Activated CD4-positive, alpha-beta T cell treated with anti-CD3 and anti-CD28 coated beads, Interleukin-2, amount 10 ng/mL, durations not matched to agents 7 days and 5 days (primary cell): ENCODE results near the gene CYP2E1. TPM values are rescaled to one million over a fixed set of nuclear protein-coding genes. Genes with fewer than 3 reads are reported as not detected.
"Not testable (repeated sequence)": the region's sequence is repeated elsewhere in the genome, so short reads cannot be mapped to it uniquely, and the experiment has no call there.

Experiments used
- CTCF ChIA-PET: fragments of 350-600 bp; sonication (Branson Sonifier 250); formaldehyde crosslinking; loops from one replicate; lab custom pipeline; 2021; ENCODE audit warnings: antibody characterized with exemption; lab: Charles Lee
- POLR2A ChIA-PET: fragments of 350-600 bp; sonication (Branson Sonifier 250); formaldehyde crosslinking; loops from one replicate; lab custom pipeline; 2021; ENCODE audit warnings: antibody characterized with exemption; lab: Charles Lee
- DNase-seq: peaks from one replicate; pipeline ENCODE4 v3.0.0-alpha.2; 2020
- H3K27ac Mint-ChIP-seq: one replicate; pipeline ENCODE4 v1.8.0; 2021; ENCODE audit warnings: mild to moderate bottlenecking, moderate library complexity, mixed read lengths
- H3K27me3 Mint-ChIP-seq: one replicate; pipeline ENCODE4 v1.8.0; 2021; ENCODE audit warnings: mixed read lengths
- H3K36me3 Mint-ChIP-seq: one replicate; pipeline ENCODE4 v1.8.0; 2021; ENCODE audit warnings: low read depth, mixed read lengths
- H3K4me1 Mint-ChIP-seq: one replicate; pipeline ENCODE4 v1.8.0; 2021; ENCODE audit warnings: mixed read lengths
- H3K4me3 Mint-ChIP-seq: one replicate; pipeline ENCODE4 v1.8.0; 2021; ENCODE audit warnings: mild to moderate bottlenecking, moderate library complexity, mixed read lengths
- H3K9me3 Mint-ChIP-seq: one replicate; pipeline ENCODE4 v1.8.0; 2021; ENCODE audit warnings: mixed read lengths
- total RNA-seq, 2 experiments: library from RNA; stranded (reverse); gene quantifications; one replicate each; pipeline ENCODE4 v1.2.3, GENCODE V29; 2021

The CYP2E1 gene
- total RNA-seq, 2 experiments from 2014 or later = 0.48 to 0.79 TPM

GRCh38 chr10:133532871-133533270, 5.7 kb downstream of the CYP2E1 start:
- no peak overlapping the region for H3K4me3 Mint-ChIP-seq
- ChIA-PET CTCF (no interaction called here), POLR2A (no interaction called here)
- no peaks in the 10 kb centered on the region for H3K9me3 Mint-ChIP-seq
- no peaks in the 10 kb centered on the region for H3K36me3 Mint-ChIP-seq
- peaks cover 19% of the 10 kb centered on the region for H3K4me1 Mint-ChIP-seq
- peaks cover 38% of the 10 kb centered on the region for H3K27me3 Mint-ChIP-seq
- DNase-seq = no peak
- H3K27ac Mint-ChIP-seq = no peak overlapping the region

DNA sequence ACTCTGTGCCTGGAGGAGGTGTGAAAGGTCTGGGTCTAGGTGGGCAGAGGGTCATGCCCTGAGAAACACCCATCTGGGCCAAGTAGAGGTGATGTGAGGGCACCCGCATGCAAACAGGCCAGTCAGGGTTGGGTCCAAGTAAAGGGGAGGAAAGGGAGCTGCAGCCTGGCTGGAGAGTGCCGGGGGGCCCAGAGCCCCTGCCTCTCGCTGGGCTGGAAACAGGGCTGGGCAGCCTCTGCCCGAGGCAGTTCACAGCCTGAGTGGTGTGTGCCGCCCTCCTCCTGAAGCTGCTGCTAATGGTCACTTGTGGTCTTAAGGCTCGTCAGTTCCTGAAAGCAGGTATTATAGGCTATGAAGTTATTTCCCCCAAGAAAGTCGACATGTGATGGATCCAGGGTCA, 7.3 kb downstream of the CYP2E1 start:
- CTCF ChIA-PET = no interaction called here
- H3K27me3 Mint-ChIP-seq = peaks cover 26% of the 10 kb centered on the region
- DNase-seq = no peak
- POLR2A ChIA-PET = no interaction called here
- H3K36me3 Mint-ChIP-seq = no peaks in the 10 kb centered on the region
- no peak overlapping the region for H3K27ac Mint-ChIP-seq
- peaks cover 9% of the 10 kb centered on the region for H3K4me1 Mint-ChIP-seq
- no peaks in the 10 kb centered on the region for H3K9me3 Mint-ChIP-seq
- H3K4me3 Mint-ChIP-seq = no peak overlapping the region

- Mint-ChIP-seq H3K27me3 (peaks cover 10% of the 10 kb centered on the region), H3K4me1 (no peaks in the 10 kb centered on the region), H3K9me3 (no peaks in the 10 kb centered on the region), H3K27ac (no peak overlapping the region), H3K36me3 (no peaks in the 10 kb centered on the region), H3K4me3 (no peak overlapping the region)
- DNase-seq = no peak
- POLR2A ChIA-PET = no interaction called here
- CTCF ChIA-PET = no interaction called here
Observed at GRCh38 chr10:133536198-133536597, 9.0 kb downstream of the CYP2E1 start.

- ChIA-PET CTCF (no interaction called here), POLR2A (no interaction called here)
- Mint-ChIP-seq H3K9me3 (no peaks in the 10 kb centered on the region), H3K36me3 (no peaks in the 10 kb centered on the region), H3K4me1 (no peaks in the 10 kb centered on the region), H3K4me3 (no peak overlapping the region), H3K27ac (no peak overlapping the region), H3K27me3 (no peaks in the 10 kb centered on the region)
- DNase-seq = no peak
Observed at GRCh38 chr10:133537546-133538545, 10.7 kb downstream of the CYP2E1 start.

DNA sequence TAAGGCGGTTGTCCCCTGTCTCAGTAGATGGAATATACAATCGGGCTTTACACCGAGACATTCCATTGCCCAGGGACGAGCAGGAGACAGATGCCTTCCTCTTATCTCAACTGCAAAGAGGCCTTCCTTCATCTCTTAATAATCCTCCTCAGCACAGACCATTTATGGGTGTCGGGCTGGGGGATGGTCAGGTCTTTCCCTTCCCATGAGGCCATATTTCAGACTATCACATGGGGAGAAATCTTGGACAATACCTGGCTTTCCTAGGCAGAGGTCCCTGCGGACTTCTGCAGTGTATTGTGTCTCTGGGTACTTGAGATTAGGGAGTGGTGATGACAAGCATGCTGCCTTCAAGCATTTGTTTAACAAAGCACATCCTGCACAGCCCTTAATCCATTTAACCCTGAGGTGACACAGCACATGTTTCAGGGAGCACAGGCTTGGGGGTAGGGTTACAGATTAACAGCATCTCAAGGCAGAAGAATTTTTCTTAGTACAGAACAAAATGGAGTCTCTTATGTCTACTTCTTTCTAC, 14.3 kb downstream of the CYP2E1 start:
- H3K4me3 Mint-ChIP-seq, DNase-seq, CTCF ChIA-PET, H3K36me3 Mint-ChIP-seq, H3K27ac Mint-ChIP-seq, H3K4me1 Mint-ChIP-seq, H3K9me3 Mint-ChIP-seq, H3K27me3 Mint-ChIP-seq, POLR2A ChIA-PET: not testable (repeated sequence)

- H3K9me3 Mint-ChIP-seq = peaks cover 9% of the 10 kb centered on the region
- no peak for DNase-seq
- H3K4me3 Mint-ChIP-seq = no peak overlapping the region
- H3K27ac Mint-ChIP-seq = no peak overlapping the region
- no peaks in the 10 kb centered on the region for H3K36me3 Mint-ChIP-seq
- peaks cover 16% of the 10 kb centered on the region for H3K27me3 Mint-ChIP-seq
- CTCF ChIA-PET = no interaction called here
- POLR2A ChIA-PET = no interaction called here
- no peaks in the 10 kb centered on the region for H3K4me1 Mint-ChIP-seq
Observed at GRCh38 chr10:133544506-133544905, 17.3 kb downstream of the CYP2E1 start.

- ChIA-PET POLR2A (no interaction called here), CTCF (no interaction called here)
- no peaks in the 10 kb centered on the region for H3K36me3 Mint-ChIP-seq
- H3K9me3 Mint-ChIP-seq = no peaks in the 10 kb centered on the region
- no peak for DNase-seq
- peaks cover 10% of the 10 kb centered on the region for H3K27me3 Mint-ChIP-seq
- no peaks in the 10 kb centered on the region for H3K4me1 Mint-ChIP-seq
- no peak overlapping the region for H3K4me3 Mint-ChIP-seq
- no peak overlapping the region for H3K27ac Mint-ChIP-seq
Observed at GRCh38 chr10:133554600-133554999, 27.4 kb downstream of the CYP2E1 start.

- POLR2A ChIA-PET = no interaction called here
- Mint-ChIP-seq H3K27ac (no peak overlapping the region), H3K27me3 (peaks cover 10% of the 10 kb centered on the region), H3K4me3 (no peak overlapping the region), H3K36me3 (no peaks in the 10 kb centered on the region), H3K9me3 (no peaks in the 10 kb centered on the region), H3K4me1 (no peaks in the 10 kb centered on the region)
- DNase-seq = no peak
- CTCF ChIA-PET = no interaction called here
Observed at GRCh38 chr10:133555521-133555920, 28.4 kb downstream of the CYP2E1 start.

- H3K4me1 Mint-ChIP-seq = no peaks in the 10 kb centered on the region
- H3K9me3 Mint-ChIP-seq = no peaks in the 10 kb centered on the region
- H3K36me3 Mint-ChIP-seq = no peaks in the 10 kb centered on the region
- POLR2A ChIA-PET = no interaction called here
- peaks cover 11% of the 10 kb centered on the region for H3K27me3 Mint-ChIP-seq
- no peak for DNase-seq
- no peak overlapping the region for H3K4me3 Mint-ChIP-seq
- H3K27ac Mint-ChIP-seq = no peak overlapping the region
- CTCF ChIA-PET = no interaction called here
Observed at GRCh38 chr10:133557381-133557780, 30.2 kb downstream of the CYP2E1 start.

DNA sequence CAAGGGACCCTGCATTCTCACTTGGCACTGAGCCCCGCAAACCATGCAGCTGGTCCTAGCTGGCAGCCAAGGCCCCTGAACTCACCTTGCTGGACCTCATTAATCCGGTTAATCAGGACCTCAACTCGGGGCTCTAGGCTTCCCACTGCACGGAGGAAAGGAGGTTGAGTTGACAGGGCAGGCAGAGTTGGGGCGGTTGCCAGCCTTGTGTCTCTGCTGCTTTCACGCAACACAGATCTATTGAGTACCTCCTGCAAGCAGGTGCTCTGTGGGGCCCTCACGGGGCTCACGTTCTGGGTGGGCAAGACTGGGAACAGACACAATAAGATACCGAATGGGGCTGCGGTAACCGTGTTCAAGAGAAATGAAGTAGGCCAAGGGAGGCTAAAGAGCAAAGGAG, 32.1 kb downstream of the CYP2E1 start:
- no peak overlapping the region for H3K4me3 Mint-ChIP-seq

GRCh38 chr10:133564816-133565215, 37.7 kb downstream of the CYP2E1 start:
- H3K27me3 Mint-ChIP-seq = peaks cover 4% of the 10 kb centered on the region
- H3K4me1 Mint-ChIP-seq = no peaks in the 10 kb centered on the region
- no peaks in the 10 kb centered on the region for H3K36me3 Mint-ChIP-seq
- H3K4me3 Mint-ChIP-seq = no peak overlapping the region
- ChIA-PET POLR2A (no interaction called here), CTCF (no interaction called here)
- no peak for DNase-seq
- no peaks in the 10 kb centered on the region for H3K9me3 Mint-ChIP-seq
- no peak overlapping the region for H3K27ac Mint-ChIP-seq

More for the DNA sequence above, 32.1 kb downstream of the CYP2E1 start:
- no peak overlapping the region for H3K27ac Mint-ChIP-seq
- DNase-seq = no peak
- no peaks in the 10 kb centered on the region for H3K36me3 Mint-ChIP-seq
- CTCF ChIA-PET = no interaction called here
- POLR2A ChIA-PET = no interaction called here
- H3K27me3 Mint-ChIP-seq = peaks cover 11% of the 10 kb centered on the region
- no peaks in the 10 kb centered on the region for H3K9me3 Mint-ChIP-seq
- no peaks in the 10 kb centered on the region for H3K4me1 Mint-ChIP-seq

DNA sequence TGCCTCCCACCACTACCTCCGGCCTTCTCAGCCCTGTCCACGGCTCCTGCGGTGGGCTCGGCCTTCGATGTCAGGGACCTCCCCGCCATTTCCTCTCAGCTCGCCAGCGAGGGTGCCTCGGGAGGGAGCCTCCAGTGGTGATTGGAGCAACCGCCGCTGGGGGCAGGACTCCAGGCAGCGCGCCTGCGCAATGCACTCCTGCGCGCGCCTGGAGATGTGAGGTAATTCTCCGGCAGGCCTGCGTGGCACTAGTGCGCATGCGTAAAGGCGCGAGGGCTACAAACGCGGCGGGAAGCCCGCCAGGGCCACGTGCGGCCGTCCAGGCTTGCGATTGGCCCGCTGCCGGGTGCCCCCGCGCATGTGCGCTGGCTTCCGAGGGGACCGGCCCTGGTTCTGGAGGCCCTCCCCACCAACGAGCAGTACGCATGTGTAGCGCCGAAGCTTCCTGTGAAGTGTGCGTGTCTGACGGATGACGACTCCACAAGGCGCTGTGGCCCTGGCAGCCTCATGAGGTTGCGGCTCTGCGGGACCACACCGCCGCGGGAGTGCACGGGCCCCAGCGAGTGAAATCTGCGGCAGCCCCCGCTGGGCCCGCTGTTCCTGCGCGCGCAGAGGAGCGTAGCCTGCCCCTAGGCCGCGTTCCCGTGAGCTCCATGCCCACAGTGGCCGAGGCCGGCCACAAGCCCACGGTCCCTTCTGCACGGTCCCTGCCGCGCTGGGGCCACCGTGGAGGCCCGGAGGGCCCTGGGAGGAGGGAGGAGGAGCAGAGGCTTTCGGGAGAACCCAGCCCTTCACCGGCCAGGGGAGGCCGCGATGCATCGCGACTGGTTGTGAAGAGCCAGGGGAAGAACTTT, 38.5 kb downstream of the CYP2E1 start, which contains the start of gene SYCE1:
Gene SYCE1 (minus strand): TSS at position 143 of the 854 bp plus-strand sequence. CDS start 54 bp downstream, at position 89.
- no peak for DNase-seq
- H3K27ac Mint-ChIP-seq = no peak within 1 kb of the TSS
- POLR2A ChIA-PET = no interaction called here
- H3K9me3 Mint-ChIP-seq = no peaks in the 10 kb centered on the region
- H3K36me3 Mint-ChIP-seq = no peaks in the 10 kb centered on the region
- no peaks in the 10 kb centered on the region for H3K4me1 Mint-ChIP-seq
- peaks cover 2% of the 10 kb centered on the region for H3K27me3 Mint-ChIP-seq
- no peak within 1 kb of the TSS for H3K4me3 Mint-ChIP-seq
- CTCF ChIA-PET = no interaction called here

DNA sequence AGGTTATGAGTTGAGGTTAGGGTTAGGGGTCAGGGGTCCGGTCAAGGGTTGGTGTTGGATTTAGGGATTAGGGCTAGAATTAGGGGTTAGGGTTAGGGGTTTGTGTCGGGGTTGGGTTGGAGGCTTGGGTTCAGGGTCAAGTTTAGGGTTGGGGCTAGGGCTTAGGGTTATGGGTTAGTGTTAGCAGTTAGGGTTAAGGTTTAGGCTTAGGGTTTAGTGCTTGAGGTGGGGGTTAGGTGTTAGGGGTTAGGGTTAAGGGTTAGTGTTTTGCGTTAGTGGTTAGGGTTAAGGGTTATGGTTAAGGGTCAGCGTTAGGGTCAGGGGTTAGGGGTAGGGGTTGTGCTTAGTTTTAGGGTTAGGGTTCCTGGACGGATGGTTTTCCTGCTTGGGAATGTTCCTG, 40.0 kb downstream of the CYP2E1 start:
- no peak overlapping the region for H3K27ac Mint-ChIP-seq
- H3K36me3 Mint-ChIP-seq = no peaks in the 10 kb centered on the region
- no peaks in the 10 kb centered on the region for H3K9me3 Mint-ChIP-seq
- H3K4me1 Mint-ChIP-seq = no peaks in the 10 kb centered on the region
- peaks cover 2% of the 10 kb centered on the region for H3K27me3 Mint-ChIP-seq
- CTCF ChIA-PET = no interaction called here
- DNase-seq = no peak
- no peak overlapping the region for H3K4me3 Mint-ChIP-seq
- POLR2A ChIA-PET = no interaction called here
